Stimulated activated CD8-positive, alpha-beta memory T cell treated with anti-CD3 and anti-CD28 coated beads, Interleukin-2, amount 100 ng/mL, for 1 hour (primary cell): ENCODE measurements around the gene ASTN2.

Source experiments
- DNase-seq, 2 donors: peaks; one replicate each; pipeline ENCODE4 v3.0.0-alpha.2; 2020; ENCODE audit warnings: low read depth in 2 of 2

Gene ASTN2

DNA sequence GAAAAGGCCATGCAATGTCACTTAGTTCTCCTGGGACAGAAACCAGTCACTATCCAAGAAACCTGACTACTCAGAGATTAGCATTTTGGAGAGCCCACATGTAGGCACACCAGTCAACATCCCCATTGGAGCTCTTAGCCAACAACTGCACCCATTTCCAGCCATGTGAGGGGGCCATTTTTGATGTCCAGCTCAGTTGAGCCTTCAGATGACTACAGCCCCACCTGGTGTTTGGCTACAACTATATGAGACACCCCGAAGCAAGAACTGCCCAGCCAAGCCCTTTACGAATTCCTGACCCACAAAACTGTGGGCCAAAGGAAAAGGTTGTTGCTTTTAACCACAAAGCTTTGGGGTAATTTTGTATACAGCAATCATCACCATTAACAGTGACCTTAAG lies 300.1 kb downstream of the ASTN2 start:
- DNase-seq = no peak

- DNase-seq = no peak
Observed at GRCh38 chr9:117104716-117105495, 310.0 kb downstream of the ASTN2 start.

DNA sequence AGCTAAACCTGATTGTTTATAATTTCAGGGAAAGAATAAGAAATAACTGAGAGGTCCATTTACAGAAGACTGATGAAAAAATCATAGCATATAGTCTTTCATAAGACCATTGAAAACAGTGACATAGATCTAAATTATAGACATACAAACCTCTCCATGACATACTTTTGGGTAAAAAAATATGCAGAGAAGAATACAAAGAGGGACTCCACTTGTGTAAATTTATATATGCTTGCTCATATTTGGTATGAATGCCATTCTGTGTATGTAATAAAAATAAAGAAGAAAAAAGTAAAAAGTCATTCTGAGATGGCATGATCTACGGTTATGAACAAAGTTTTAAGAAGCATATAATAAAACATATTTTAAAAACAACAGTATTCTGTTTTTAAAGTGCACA lies 310.7 kb downstream of the ASTN2 start:
- DNase-seq = no peak

DNA sequence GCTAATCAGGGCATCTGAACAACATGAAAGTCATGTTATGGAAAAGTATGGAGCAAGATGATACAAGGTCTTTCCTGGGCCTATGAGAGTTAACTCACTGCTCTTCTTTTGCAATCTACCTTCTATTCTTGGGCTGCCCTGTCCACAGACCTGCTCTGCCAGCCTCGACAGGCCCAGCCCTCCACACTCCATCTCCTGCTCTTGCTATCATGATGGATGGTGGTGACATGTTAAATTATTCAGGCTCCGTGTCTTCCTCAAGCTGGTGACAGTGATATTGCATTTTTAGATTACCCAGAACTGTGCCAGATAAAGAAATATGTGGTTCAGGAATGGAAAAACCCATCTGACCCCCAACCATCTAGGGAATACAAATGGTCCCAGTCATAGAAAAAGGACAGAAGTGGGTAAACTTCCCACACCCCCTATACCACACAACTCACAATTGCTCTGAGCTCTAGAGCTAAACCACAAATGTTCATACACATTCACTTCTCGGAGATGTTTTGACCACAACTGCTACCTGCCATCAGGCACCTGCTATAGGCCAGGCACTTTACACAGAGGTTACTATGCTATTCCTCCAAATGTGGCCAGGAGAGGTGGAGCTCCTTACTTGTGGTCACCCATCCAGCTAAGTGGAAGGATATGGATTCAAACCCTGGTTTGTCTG lies 311.3 kb downstream of the ASTN2 start:
- no peak for DNase-seq

DNA sequence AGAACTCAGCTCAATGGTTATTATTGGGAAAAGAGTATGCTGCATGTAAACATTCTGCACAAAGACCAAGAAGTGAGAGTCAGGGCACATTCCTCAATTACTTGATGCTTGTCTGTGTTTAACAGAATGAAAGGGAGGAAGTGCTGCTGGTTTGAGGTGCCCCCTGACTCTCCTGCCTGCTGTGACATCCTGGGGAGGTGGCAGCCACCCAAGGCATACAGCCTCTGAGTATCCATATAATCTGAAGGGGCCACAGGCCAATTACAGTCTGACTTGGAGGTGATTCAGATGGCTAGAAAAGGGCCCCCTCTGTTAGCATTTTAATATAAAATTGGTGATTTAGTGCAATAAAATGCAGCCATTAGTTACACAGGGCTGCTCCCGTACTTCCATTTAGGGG lies 313.8 kb downstream of the ASTN2 start:
- no peak for DNase-seq

DNA sequence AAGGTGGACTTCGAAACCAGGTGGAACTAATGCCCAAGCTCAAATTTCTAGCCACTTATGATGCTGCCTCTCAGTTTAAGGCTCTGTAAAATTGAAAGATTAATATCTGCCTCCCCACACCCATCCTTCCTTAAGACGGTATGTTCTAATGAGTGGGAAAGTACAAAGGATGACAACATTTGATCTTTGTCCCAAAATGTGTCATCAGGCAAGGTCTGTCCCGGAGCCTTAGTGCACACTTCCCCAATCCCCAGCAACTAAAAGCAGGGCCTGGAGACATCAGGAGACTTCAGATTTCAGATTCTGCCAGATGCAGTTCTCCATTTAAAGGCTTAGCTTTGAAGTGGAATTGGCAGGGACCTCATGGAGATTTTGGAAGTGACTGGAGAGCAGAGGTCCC lies 316.5 kb downstream of the ASTN2 start:
- DNase-seq = no peak

GRCh38 chr9:117097761-117098160 lies 317.1 kb downstream of the ASTN2 start:
- DNase-seq = no peak

DNA sequence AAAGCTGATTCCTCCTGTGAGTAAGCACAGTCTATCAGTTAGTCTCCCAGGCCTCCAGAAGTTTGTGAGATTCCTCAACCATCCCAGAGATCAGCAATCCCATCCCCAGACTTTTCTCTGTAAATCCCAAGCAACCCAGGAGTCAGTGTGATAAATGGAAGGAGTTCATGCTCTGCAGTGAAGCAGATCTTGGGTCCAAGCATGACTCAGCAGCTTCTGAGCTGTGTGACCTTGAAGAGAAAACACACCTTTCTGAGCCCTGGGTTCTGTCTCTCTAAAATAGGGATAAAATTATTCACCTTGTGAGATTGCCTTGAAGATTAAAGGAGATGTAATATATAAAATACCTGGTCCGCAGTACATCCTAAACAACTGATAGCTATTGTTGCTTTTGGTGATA lies 318.7 kb downstream of the ASTN2 start:
- no peak for DNase-seq

GRCh38 chr9:117095081-117095480 lies 319.8 kb downstream of the ASTN2 start:
- no peak for DNase-seq

GRCh38 chr9:117093891-117094844 lies 320.7 kb downstream of the ASTN2 start:
- DNase-seq = no peak

- DNase-seq = no peak
Observed at GRCh38 chr9:117092582-117092981, 322.3 kb downstream of the ASTN2 start.

- DNase-seq = no peak
Observed at GRCh38 chr9:117091529-117091928, 323.3 kb downstream of the ASTN2 start.

GRCh38 chr9:117088786-117089185 lies 326.1 kb downstream of the ASTN2 start:
- no peak for DNase-seq

DNA sequence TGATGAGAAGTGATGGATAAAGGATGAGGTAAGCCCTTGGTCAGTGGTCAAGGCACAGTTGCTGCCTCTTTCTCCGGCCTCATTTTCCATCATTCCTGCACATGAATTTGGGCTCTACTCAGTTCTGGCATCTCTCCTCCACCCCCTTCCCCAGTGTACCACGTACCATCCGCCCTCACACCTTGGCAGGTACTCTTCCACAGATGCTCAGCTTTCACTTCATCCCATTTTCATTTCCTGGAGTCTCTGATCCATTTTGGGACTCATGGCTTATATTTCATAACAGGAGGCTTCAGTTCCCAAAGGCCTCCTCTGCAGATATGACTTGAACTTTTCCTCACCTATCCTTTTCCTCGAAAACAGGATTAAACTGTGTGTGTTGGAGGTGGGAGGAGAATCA lies 326.7 kb downstream of the ASTN2 start:
- DNase-seq = no peak

DNA sequence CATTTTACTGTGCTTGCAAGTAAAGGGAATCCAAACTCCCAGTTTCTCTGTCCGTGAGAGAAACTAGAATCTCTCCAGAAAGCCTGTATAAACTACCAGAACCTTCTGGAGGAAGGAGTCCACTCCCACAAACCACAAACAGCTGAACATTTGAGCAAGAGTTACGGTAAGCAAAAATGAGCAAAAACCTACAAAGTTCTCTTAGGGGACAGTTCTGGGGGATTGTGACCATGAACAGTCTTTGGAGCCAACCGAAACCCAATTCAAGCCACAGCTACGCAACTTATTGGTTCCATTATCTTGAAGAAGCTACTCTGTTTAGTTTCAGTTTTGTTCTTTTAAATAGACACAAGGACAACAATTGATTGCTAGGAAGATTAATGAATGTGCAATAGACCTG lies 330.6 kb downstream of the ASTN2 start:
- no peak for DNase-seq

- no peak for DNase-seq
Observed at GRCh38 chr9:117083559-117083958, 331.3 kb downstream of the ASTN2 start.

- DNase-seq = no peak
Observed at GRCh38 chr9:117081641-117082317, 333.1 kb downstream of the ASTN2 start.

DNA sequence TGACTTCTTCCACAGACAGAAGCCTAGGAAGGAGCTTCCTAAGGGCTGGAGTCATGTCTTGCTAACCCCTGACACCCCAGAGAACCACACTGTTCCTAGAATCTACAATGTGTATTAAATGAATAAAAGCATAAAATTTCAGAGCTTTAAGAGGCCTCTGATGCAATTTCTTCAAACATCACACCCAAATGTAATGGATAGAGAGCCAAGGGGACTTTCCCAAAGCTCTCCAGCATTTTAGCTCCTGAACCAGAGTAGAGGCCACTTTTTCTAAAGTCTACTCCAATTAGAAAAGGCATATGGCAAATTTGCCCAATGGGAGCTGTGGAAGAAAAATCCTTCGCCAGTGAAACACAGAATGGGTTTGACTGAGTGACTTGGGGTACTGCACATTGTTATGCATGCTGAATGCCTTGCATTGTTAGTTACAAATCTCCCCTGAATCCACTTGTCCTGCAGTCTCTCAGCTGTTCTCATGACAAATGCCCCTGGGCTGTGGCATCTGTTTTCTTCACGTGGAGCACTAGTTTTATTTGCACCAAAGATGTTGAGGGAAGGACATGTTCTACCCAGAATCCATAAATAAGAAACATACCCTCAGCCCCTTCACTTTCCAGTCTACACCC lies 334.0 kb downstream of the ASTN2 start:
- no peak for DNase-seq

GRCh38 chr9:117076571-117077290 lies 338.1 kb downstream of the ASTN2 start:
- no peak for DNase-seq

DNA sequence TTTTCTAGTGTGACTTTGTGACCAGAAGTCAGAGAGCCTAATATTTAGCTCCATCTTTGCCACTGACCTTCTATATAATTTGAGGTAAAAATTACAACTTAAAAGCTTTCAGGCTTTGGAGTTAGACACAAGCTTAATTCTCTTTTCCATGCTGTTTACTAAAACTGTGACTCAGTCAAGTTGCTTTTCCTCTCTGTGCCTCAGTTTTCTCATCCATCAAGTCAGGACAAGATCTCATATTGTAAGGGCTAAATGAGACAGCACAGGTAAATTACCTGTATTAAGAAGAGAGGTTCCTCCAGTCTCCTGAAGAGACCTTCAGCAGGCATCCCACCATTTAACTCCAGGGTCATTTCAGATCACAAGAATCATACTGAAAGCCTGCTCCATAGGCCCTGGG lies 339.2 kb downstream of the ASTN2 start:
- DNase-seq = no peak
